GM12878 (cell line): ENCODE measurements around the gene IFIT2.

ENCODE experiments used
- DPF2 ChIP-seq: fragments of 450-650 bp; IDR thresholded peaks from 2 replicates; pipeline ENCODE4 v1.6.1; 2017; ENCODE audit warnings: mild to moderate bottlenecking
- GABPA ChIP-seq: IDR thresholded peaks from 2 replicates; pipeline ENCODE4 v1.6.1; 2014; ENCODE audit warnings: antibody characterized with exemption, low read depth, mild to moderate bottlenecking, inconsistent platforms
- HDAC6 ChIP-seq: fragments of 200-600 bp; sonication (generic); IDR thresholded peaks from one replicate; pipeline ENCODE4 v1.8.0; 2017; ENCODE audit warnings: antibody characterized with exemption; ENCODE audit not compliant: unreplicated experiment
- KAT2A ChIP-seq: conservative IDR thresholded peaks from 2 replicates; pipeline ENCODE4 v1.6.1; 2011; ENCODE audit warnings: low read depth, low read length; ENCODE audit not compliant: control insufficient read depth
- NR2C2 ChIP-seq: IDR thresholded peaks from 2 replicates; pipeline ENCODE4 v1.6.1; 2011; ENCODE audit warnings: borderline replicate concordance, low read depth; ENCODE audit not compliant: control insufficient read depth, insufficient read length
- NR2F1 ChIP-seq: fragments of 450-650 bp; conservative IDR thresholded peaks from 2 replicates; pipeline ENCODE4 v1.6.1; 2017; ENCODE audit warnings: mild to moderate bottlenecking
- POLR2AphosphoS5 ChIP-seq: IDR thresholded peaks from 2 replicates; pipeline ENCODE4 v1.6.1; 2011; ENCODE audit warnings: mild to moderate bottlenecking, low read length, inconsistent platforms
- SP1 ChIP-seq: IDR thresholded peaks from one replicate; pipeline ENCODE4 v1.6.1; 2011; ENCODE audit warnings: low read depth, low read length
- ZSCAN29 ChIP-seq: fragments of 450-650 bp; IDR thresholded peaks from 2 replicates; pipeline ENCODE4 v1.6.1; 2017; ENCODE audit warnings: mild to moderate bottlenecking, moderate library complexity
- ZZZ3 ChIP-seq: IDR thresholded peaks from 2 replicates; pipeline ENCODE4 v1.6.1; 2011; ENCODE audit warnings: low read depth; ENCODE audit not compliant: control insufficient read depth, insufficient read length
- TF ChIP-seq, protein P1 (sequence below), 3 experiments: IDR thresholded peaks in 2 of 3; conservative IDR thresholded peaks in 1 of 3; 2 replicates each; pipeline ENCODE4 v1.5.1; 2011; ENCODE audit warnings: low read depth in 3 of 3, low read length in 3 of 3, mild to moderate bottlenecking in 3 of 3, control low read depth in 2 of 3, moderate library complexity in 2 of 3, inconsistent platforms in 1 of 3, mixed read lengths in 1 of 3; ENCODE audit not compliant: control insufficient read depth in 2 of 3, insufficient read depth in 1 of 3; ENCODE audit errors: extremely low read depth in 1 of 3
- TF ChIP-seq, protein P2 (sequence below): fragments of 450-650 bp; IDR thresholded peaks from 2 replicates; pipeline ENCODE4 v1.6.1; 2017; ENCODE audit warnings: mild to moderate bottlenecking

DNA sequence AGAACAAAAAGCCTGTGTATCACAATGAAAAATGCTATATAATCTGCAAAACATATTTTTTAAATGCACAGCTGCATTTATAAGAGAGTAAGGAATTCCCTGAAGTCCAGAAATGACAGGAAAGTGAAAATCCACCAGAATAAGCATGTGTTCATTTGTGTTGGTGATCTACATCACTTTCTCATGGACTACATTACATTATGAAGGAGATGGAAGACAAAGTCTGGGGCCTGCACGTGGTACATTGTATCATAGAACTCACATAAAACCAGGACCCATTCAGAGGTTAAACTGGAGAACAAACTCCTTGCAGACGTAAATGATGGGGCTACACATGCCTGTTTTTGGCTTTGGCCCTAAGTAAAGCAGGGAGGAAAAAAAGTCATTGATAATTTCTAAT lies 42.3 kb downstream of the IFIT2 start:
- no peak for TF ChIP-seq GABPA
- TF ChIP-seq, protein P1, sequence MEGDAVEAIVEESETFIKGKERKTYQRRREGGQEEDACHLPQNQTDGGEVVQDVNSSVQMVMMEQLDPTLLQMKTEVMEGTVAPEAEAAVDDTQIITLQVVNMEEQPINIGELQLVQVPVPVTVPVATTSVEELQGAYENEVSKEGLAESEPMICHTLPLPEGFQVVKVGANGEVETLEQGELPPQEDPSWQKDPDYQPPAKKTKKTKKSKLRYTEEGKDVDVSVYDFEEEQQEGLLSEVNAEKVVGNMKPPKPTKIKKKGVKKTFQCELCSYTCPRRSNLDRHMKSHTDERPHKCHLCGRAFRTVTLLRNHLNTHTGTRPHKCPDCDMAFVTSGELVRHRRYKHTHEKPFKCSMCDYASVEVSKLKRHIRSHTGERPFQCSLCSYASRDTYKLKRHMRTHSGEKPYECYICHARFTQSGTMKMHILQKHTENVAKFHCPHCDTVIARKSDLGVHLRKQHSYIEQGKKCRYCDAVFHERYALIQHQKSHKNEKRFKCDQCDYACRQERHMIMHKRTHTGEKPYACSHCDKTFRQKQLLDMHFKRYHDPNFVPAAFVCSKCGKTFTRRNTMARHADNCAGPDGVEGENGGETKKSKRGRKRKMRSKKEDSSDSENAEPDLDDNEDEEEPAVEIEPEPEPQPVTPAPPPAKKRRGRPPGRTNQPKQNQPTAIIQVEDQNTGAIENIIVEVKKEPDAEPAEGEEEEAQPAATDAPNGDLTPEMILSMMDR (IDR thresholded peaks at IDR 0.05 in 2 of 3, conservative IDR thresholded peaks at IDR 0.05 in 1 of 3; ENCODE audit: control insufficient read depth in 2 of 3, extremely low read depth in 1 of 3, insufficient read depth in 1 of 3, low read depth in 3 of 3, low read length in 3 of 3) = no peak
- TF ChIP-seq NR2C2 = no peak
- no peak for TF ChIP-seq ZSCAN29
- TF ChIP-seq NR2F1 = no peak
- no peak for TF ChIP-seq SP1
- no peak for TF ChIP-seq KAT2A
- TF ChIP-seq DPF2 = no peak
- TF ChIP-seq, protein P2, sequence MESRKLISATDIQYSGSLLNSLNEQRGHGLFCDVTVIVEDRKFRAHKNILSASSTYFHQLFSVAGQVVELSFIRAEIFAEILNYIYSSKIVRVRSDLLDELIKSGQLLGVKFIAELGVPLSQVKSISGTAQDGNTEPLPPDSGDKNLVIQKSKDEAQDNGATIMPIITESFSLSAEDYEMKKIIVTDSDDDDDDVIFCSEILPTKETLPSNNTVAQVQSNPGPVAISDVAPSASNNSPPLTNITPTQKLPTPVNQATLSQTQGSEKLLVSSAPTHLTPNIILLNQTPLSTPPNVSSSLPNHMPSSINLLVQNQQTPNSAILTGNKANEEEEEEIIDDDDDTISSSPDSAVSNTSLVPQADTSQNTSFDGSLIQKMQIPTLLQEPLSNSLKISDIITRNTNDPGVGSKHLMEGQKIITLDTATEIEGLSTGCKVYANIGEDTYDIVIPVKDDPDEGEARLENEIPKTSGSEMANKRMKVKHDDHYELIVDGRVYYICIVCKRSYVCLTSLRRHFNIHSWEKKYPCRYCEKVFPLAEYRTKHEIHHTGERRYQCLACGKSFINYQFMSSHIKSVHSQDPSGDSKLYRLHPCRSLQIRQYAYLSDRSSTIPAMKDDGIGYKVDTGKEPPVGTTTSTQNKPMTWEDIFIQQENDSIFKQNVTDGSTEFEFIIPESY = no peak
- TF ChIP-seq POLR2AphosphoS5 = no peak
- no peak for TF ChIP-seq ZZZ3
- TF ChIP-seq HDAC6 = no peak
